NCI-H526 treated with DMSO at 0.1 percent for 48 hours (cell line): ENCODE results near the gene BLCAP.
"Not testable (repeated sequence)": the region's sequence is repeated elsewhere in the genome, so short reads cannot be mapped to it uniquely, and the experiment has no call there.

Experiments
- DNase-seq: peaks from one replicate; lab custom pipeline; 2025; lab: John Stamatoyannopoulos, UW

Gene BLCAP, protein sequence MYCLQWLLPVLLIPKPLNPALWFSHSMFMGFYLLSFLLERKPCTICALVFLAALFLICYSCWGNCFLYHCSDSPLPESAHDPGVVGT

DNA sequence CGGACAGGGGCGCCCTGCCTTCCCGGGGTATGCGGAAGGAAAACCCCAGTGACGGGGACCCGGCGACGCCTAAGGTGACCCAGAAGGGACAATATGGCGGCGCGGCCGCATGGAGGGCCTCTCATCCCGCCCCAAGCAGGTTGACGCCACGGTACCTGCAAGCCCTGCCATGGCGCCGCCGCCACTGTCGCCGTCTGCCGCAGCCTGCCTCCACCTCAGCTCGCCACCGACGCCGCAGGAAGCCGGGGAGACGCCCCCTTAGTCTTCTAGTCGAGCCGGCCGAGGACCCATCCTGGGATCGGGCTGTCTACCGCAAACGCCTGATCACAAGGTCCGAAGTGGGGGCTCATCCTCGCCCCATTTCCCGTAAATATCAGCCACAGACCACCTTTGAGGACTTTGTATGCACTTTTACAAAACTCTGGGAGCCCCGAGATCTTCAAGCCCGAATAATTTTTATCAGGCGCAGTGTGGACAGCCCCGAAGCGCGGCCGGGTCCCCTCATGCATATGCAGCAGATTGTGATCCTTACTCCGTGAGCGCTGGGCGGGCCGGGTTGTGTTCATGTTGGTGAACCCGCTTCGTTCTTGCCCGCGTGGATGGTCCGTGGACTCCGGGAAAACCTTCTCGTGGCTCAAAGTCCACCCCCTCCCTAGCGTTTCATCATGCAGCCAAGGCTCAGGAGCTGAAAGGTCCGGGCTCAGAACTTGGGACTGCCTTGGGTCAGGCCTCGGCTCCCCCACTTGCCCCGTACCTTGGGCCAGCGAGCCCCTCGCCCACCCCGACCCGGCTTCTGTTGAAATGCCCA, at the start of gene BLCAP:
Gene BLCAP (minus strand): TSS at position 239 of the 808 bp plus-strand sequence. CDS start 8,702 bp downstream, outside the sequence.
- peak; percentile 93 for DNase-seq

GRCh38 chr20:37577436-37577835, 49.8 kb upstream of the BLCAP start:
- DNase-seq: not testable (repeated sequence)

DNA sequence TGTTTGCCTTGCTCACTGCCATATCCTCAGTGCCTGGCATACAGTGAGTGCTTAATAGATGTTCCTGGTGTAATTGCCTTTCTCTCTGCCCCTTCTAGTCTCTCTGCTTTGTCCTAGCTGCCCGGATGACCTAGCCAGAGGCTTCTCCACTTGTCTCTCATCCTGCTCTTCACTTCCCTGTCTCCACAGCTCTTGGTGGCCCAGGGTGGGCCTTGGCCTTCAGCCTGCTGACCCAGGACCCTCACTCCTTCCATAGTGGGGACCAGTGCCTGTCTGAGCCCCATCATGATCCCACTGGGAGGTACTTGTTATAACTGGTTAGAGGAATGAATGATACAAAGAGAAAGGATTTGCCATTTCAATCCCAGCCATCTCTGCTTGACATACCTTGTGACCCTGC, 49.2 kb upstream of the BLCAP start:
- DNase-seq: no peak

- DNase-seq: no peak
Measured at GRCh38 chr20:37575884-37576283, 48.2 kb upstream of the BLCAP start.

GRCh38 chr20:37574199-37574890, 46.7 kb upstream of the BLCAP start:
- DNase-seq: no peak

DNA sequence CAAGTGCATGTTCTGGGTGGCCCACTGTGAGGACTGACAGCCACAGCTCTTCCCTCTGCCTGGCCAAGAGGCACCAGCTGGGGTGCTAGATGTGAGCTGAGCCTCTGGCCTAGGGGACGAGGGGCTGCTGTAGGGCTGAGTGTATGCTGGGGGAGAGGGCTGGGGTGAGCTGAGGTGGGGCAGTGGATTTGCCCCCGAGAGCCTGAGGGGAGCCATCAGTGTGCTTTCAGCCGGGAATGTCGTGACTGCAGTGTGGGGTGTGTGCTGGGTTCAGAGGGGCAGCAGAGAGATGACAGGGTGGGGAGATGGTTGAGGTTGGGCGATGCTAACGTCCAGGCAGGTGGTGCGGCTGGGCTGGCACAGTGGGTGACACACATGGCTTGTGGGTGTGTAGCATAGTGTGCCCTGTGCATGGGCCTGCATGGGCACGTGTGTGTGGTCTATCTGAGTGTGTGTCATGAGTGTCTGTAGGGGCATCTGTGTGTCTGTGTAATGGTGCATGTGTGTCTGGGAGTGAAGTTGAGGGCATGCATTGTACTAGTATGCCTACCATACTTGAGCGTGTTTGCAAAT, 46.0 kb upstream of the BLCAP start:
- DNase-seq: no peak

GRCh38 chr20:37571033-37571432, 43.4 kb upstream of the BLCAP start:
- no peak for DNase-seq

- no peak for DNase-seq
Measured at GRCh38 chr20:37570419-37570818, 42.7 kb upstream of the BLCAP start.

GRCh38 chr20:37567671-37568588, 40.3 kb upstream of the BLCAP start:
- no peak for DNase-seq

DNA sequence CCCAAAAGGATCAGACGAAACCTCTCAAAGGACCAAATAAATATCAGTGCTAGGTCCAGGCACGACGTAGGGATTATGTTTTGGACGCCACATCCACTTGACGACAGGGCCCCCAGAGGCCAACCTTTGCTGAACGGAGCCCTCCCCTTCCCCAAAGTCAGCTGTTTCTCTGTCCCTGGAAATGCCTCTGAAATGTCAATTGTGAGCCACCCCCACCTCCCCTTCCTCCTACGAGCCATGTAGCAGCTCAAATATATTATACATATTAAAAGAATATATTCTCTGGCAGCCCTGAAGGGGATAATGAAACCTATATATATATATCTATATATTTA, 39.6 kb upstream of the BLCAP start:
- no peak for DNase-seq

DNA sequence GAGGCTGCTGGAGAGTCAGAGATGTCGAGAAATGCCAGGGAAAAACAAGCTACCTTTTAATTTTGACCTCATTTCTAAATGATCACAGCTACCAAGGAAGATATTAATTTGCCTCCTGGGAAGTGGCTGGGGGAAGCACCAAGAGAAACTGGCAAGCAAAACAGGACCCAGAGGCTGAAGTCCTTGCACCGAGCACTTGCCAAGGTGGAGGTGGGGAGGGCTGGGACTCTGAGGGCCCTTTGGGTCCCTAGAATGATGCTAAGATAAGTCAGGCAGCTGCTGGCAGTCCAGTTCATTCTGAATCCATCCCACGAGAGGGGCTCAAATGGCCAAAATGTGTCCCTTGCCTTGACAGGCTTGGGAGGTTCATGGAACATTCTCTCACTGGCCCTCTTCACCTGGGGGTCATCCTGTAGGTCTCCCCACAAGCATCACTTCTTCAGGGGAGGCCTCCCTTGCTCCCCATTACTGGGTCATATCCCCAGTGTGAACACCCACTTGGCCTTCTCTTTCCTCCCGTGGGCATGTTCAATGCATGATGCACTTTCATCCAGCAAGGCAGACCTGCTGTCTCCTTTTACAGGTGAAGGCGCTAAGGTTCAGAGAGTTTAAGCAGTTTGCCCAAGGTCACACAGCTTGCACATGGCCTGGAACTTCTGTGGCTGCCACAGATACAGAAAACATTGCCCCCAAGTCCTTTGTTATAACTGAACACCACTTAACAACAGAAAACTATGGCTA, 39.1 kb upstream of the BLCAP start:
- DNase-seq: no peak

- no peak for DNase-seq
Measured at GRCh38 chr20:37565134-37565811, 37.6 kb upstream of the BLCAP start.

DNA sequence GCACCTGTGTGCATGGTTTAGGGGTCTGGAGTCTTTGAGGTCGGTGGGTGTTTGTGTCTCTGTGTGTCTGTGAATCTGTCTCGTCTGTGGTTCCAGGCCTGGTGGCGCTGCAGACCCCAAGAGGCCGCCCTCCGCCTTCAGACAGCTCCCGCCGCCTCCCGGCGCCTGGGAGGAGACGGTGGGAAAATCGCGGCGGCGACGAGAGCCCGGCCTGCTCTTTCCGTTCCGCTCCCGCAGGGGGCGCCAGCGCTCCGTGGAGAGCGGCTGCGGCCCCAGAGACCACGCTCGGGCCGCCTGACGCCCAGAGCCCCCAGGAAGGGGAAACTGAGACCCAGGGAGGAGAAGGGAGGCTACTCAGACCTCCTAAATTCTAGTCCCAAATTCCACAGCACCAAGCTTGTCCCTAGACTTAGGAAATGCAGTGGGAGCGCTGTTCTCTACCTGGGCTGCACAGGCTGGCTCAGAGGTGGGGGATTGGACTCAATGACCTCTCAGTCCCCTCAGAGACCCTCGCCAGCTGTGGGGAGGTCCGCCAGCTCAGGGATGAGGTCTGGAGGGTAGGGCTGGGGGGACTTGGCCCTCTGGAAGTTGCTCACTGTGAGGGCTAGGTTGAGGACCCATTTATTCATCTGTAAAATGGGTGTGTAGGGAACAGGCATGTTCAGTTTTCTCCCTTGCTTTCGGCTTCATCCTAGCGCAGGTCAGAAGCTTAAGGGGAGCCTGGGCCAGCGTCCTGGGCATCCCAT, 36.9 kb upstream of the BLCAP start:
- DNase-seq: peak; percentile 8

DNA sequence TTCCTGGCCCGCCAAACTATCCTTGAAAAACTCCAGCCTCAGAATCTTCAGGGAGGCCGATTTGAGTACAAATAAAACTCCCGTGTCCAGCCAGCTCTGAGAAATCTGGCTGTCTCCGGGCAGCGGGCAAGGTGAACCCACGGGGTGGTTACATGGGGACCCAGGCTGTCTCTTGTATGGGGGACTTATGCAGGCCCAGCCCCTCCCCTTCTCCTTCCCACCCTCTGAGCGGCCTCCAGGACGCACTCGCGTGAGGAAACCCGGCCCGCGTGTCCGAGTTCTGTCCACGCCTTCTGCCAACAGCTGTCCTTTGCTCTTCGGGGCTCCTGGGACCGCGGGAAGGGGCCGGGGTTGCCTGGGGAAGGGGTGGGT, 36.3 kb upstream of the BLCAP start:
- no peak for DNase-seq

GRCh38 chr20:37562695-37563480, 35.2 kb upstream of the BLCAP start:
- no peak for DNase-seq

DNA sequence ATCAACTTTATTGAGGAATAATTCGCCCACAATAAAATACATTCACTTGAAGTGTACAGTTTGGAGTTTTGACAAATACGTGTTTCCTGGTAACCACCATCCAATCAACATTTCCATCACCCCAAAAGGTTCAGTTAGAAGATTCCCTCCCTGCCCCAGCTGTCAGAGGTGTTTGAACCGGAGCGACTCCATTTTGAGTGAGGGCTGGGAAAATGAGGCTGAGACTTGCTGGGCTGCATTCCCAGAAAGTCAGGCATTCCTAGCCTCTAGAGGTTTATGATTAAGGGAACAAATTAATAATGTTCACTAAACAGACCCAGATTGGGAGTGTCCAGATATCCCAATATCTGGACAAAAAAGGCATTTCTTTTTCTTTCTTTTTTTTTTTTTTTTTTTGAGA, 33.0 kb upstream of the BLCAP start:
- no peak for DNase-seq

GRCh38 chr20:37559312-37560027, 31.8 kb upstream of the BLCAP start:
- no peak for DNase-seq

DNA sequence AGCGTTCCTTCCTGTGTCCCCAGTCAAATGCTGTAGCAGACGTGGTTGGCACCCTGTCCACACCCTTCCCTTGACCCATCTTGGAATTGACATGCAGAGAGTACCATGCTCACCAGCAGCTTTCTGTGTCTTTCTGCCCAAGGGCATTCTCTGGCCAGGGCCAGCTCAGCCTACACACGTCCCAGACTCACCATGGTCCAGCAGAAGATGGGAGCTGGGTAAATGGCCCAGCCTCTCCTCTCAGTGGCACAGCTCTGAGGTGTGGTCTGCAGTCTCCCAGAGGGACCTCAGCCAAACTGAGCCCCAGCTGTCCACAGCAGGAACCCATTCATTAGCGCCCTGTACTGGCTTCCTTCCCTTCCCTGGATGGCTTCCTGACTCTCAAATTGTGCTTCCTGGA, 31.1 kb upstream of the BLCAP start:
- DNase-seq: no peak

GRCh38 chr20:37558306-37558705, 30.6 kb upstream of the BLCAP start:
- no peak for DNase-seq
